ENCODE data around the gene SLC37A4.
"Not testable (repeated sequence)": the region's sequence is repeated elsewhere in the genome, so short reads cannot be mapped to it uniquely, and the experiment has no call there.

SLC37A4 gene

DNA sequence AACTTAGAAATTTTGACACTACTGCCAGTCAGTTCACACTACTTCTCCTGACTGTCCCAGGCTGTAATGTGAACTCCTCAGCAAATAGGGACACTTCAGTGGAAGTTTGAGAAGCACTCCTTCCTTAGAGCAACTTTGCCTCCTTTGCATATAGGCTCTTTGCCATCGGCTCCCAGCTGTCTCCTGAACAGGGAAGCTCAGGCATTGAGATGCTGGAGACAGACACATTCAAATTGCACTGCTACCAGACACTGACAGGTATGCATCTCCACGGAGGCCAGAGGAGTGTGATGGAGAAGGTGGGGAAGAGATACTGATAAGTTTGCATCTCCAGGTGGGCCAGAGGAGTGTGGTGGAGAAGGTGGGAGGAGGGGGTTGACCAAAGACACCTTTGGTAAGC lies 10.7 kb downstream of the SLC37A4 start:
- WGBS, 2 experiments = 74 to 77% methylated on average over 2 of the region's 2 CpGs
- Histone ChIP-seq H3K4me3 (ENCODE audit: insufficient read depth, low read depth, low read length) (no peak overlapping the region), H3K9me3 (ENCODE audit: control insufficient read depth, low read length) (no peaks in the 10 kb centered on the region)

DNA sequence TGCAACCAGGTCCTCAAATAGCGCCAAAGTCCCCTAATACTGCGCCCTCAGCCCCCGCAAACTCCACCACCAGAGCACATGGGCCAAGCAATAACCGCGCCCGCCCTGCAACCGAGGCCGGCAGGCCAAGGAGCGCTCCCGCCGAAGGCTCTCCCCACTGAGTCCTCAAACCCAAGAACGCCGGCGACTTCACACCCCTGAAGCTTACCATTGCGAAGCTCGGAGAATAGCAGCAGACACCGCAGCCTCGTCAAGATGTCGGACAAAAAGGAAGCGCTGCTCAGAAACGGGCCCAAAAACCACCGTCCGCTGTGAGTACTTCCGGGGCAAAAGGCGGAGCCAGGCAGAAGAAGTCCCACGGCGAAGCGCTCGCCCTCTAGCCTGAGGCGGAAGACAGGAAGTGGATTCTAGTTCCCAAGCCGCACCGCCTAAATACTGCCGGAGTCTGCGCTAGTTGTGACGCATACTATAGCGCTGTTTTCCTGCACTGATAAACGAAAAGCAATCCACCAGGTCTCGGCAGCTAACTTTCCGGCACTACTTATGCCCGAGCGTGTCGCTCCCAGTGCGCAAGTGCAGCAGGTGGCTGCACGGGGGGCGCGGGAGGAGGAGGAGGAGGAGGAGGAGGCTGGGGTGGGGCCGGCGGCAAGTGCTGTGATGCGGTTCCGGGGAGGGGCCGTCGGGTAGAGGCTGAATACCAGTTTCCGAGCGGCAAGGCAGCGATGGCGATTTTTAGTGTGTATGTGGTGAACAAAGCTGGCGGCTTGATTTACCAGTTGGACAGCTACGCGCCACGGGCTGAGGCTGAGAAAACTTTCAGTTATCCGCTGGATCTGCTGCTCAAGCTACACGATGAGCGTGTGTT lies 12.4 kb downstream of the SLC37A4 start, which contains the start of the genes RPS25 and TRAPPC4:
Gene RPS25 (minus strand): TSS at position 270 of the 865 bp plus-strand sequence. CDS start 59 bp downstream, at position 211.
Gene TRAPPC4 (plus strand): TSS at position 693 of the 865 bp plus-strand sequence. CDS start 30 bp downstream, at position 723.
- Histone ChIP-seq H3K4me3 (ENCODE audit: insufficient read depth, low read depth, low read length) (peak within 1 kb of the TSS; percentile 92), H3K4me1 (ENCODE audit: control insufficient read depth, insufficient read depth, low read length) (peaks cover 5% of the 10 kb centered on the region), H3K9me3 (ENCODE audit: control insufficient read depth, low read length) (no peaks in the 10 kb centered on the region), H3K36me3 (ENCODE audit: control insufficient read depth, insufficient read depth, low read length) (peaks cover 35% of the 10 kb centered on the region), H3K27ac (ENCODE audit: insufficient read depth, low read depth, low read length, poor library complexity, severe bottlenecking) (peak within 1 kb of the TSS; percentile 86), H3K27me3 (ENCODE audit: control insufficient read depth, insufficient read depth, low read length, poor library complexity, severe bottlenecking) (no peaks in the 10 kb centered on the region)
- WGBS, 2 experiments = 0% methylated on average over 63 of the region's 63 CpGs

More for the DNA sequence above, 10.7 kb downstream of the SLC37A4 start:
- Histone ChIP-seq H3K27me3 (ENCODE audit: control insufficient read depth, insufficient read depth, low read length, poor library complexity, severe bottlenecking) (no peaks in the 10 kb centered on the region), H3K4me1 (ENCODE audit: control insufficient read depth, insufficient read depth, low read length) (peaks cover 5% of the 10 kb centered on the region), H3K36me3 (ENCODE audit: control insufficient read depth, insufficient read depth, low read length) (peaks cover 31% of the 10 kb centered on the region), H3K27ac (ENCODE audit: insufficient read depth, low read depth, low read length, poor library complexity, severe bottlenecking) (no peak overlapping the region)

DNA sequence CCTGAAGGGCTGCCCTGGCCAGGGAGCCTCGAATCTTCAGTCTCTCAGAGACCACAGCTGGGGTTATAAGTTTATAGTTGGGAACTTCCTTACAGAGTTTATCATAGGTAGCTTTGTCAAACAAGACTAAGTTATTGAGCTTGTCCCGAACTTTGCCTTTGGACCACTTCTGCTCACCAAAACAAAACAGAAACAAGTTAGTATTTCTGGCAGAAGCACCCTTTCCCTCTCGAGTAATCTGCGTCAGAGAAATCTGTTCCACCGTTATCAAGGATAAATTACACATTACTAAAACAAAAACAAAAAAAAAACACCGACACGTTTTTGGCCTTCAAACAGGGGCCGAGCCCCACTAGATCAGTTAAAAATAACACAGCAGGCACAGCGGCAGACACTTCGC lies 13.3 kb downstream of the SLC37A4 start:
- WGBS, 2 experiments = 5 to 10% methylated on average over 9 to 10 of the region's 10 CpGs
- H3K4me1 ChIP-seq (ENCODE audit: control insufficient read depth, insufficient read depth, low read length); H3K27ac ChIP-seq (ENCODE audit: insufficient read depth, low read depth, low read length, poor library complexity, severe bottlenecking); H3K27me3 ChIP-seq (ENCODE audit: control insufficient read depth, insufficient read depth, low read length, poor library complexity, severe bottlenecking); H3K9me3 ChIP-seq (ENCODE audit: control insufficient read depth, low read length): not testable (repeated sequence)
- H3K36me3 ChIP-seq (ENCODE audit: control insufficient read depth, insufficient read depth, low read length) = peaks cover 37% of the 10 kb centered on the region
- peak overlapping the region; percentile 92 for H3K4me3 ChIP-seq (ENCODE audit: insufficient read depth, low read depth, low read length)

DNA sequence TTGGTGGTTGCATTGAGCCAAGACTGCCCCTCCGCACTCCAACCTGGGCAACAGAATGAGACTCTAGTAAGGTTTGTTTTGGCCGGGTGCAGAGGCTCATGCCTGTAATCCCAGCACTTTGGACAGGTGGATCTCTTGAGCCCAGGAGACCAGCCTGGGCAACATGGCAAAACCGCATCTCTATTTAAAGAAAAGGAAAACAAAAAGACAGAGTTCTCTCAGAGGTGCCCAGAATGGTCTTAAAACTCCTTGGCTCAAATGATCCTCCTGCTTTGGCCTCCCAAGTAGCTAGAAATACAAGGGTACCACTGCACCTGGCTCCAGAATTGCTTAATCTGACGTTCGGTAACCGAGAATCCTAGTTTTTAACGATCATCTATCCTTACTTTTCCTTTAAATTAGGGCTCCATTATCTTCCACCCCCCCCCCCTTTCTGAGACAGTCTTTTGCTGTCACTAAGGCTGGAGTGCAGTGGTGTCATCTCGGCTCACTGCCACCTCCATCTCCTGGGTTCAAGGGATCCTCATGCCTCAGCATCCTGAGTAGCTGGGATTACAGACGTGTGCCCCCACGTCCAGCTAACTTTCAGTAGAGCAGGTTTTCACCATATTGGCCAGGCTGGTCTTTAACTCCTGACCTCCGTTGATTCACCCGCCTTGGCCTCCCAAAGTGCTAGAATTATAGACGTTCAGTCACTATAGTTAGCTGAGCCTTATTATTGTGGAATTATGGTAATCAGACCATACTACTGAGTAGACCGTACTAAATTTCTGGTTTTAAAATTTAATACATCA lies 14.3 kb downstream of the SLC37A4 start:
- Histone ChIP-seq H3K9me3 (ENCODE audit: control insufficient read depth, low read length) (no peaks in the 10 kb centered on the region), H3K4me1 (ENCODE audit: control insufficient read depth, insufficient read depth, low read length) (peaks cover 5% of the 10 kb centered on the region), H3K27ac (ENCODE audit: insufficient read depth, low read depth, low read length, poor library complexity, severe bottlenecking) (no peak overlapping the region), H3K36me3 (ENCODE audit: control insufficient read depth, insufficient read depth, low read length) (peaks cover 38% of the 10 kb centered on the region), H3K27me3 (ENCODE audit: control insufficient read depth, insufficient read depth, low read length, poor library complexity, severe bottlenecking) (no peaks in the 10 kb centered on the region), H3K4me3 (ENCODE audit: insufficient read depth, low read depth, low read length) (peak overlapping the region; percentile 92)
- 94% methylated on average over 13 of the region's 14 CpGs for WGBS, 2 experiments

DNA sequence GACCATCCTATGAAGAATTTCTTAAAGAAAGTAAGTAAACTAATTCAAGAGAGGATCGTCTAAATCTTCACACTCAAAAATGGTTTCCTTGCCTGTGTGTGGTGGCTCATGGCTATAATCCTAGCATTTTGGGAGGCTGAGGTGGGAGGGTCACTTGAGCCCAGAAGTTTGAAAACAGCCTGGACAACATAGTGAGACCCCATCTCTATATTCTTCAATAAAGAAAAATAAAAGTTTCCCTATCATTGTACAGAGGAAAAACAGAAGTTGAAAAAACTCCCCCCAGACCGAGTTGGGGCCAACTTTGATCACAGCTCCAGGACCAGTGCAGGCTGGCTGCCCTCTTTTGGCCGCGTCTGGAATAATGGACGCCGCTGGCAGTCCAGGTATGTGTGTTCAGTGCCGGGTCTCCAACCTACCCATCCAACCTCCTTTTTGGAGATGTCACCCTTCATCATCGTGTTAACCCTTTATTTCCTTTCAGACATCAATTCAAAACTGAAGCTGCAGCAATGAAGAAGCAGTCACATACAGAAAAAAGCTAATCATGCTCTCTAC lies 15.5 kb downstream of the SLC37A4 start:
- 78 to 80% methylated on average over 8 of the region's 8 CpGs for WGBS, 2 experiments
- H3K9me3 ChIP-seq (ENCODE audit: control insufficient read depth, low read length) = no peaks in the 10 kb centered on the region
- peaks cover 5% of the 10 kb centered on the region for H3K4me1 ChIP-seq (ENCODE audit: control insufficient read depth, insufficient read depth, low read length)
- H3K27ac ChIP-seq (ENCODE audit: insufficient read depth, low read depth, low read length, poor library complexity, severe bottlenecking) = no peak overlapping the region
- no peaks in the 10 kb centered on the region for H3K27me3 ChIP-seq (ENCODE audit: control insufficient read depth, insufficient read depth, low read length, poor library complexity, severe bottlenecking)
- H3K4me3 ChIP-seq (ENCODE audit: insufficient read depth, low read depth, low read length) = no peak overlapping the region
- peaks cover 41% of the 10 kb centered on the region for H3K36me3 ChIP-seq (ENCODE audit: control insufficient read depth, insufficient read depth, low read length)

DNA sequence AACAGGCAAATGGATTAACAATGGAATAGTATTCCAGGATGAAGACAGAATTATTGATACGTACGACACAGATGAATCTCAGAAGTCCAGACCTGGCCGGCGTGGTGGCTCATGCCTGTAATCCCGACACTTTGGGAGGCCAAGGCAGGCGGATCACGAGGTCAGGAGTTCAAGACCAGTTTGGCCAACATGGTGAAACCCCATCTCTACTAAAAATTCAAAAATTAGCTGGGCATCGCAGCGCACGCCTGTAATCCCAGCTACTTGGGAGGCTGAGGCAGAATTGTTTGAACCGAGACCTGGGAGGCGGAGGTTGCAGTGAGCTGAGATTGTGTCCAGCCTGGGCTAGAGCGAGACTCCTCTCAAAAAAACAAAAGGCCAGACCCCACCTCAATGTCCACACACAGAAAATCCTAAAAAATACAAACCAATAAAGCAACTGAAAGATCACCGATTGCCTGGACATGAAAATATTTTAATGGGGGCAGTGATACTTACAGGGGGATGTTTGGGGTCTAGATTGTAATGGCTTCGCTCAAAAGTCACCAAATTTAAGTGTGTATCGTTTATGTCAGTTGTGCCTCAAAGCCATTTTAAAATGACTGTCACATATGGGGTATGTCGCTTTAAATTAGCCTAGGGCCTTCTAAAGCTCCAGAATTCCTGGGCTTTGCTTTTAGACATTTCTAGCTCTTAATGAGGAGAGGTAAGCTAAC lies 16.3 kb downstream of the SLC37A4 start:
- Histone ChIP-seq H3K27ac (ENCODE audit: insufficient read depth, low read depth, low read length, poor library complexity, severe bottlenecking) (no peak overlapping the region), H3K4me1 (ENCODE audit: control insufficient read depth, insufficient read depth, low read length) (peaks cover 5% of the 10 kb centered on the region)

DNA sequence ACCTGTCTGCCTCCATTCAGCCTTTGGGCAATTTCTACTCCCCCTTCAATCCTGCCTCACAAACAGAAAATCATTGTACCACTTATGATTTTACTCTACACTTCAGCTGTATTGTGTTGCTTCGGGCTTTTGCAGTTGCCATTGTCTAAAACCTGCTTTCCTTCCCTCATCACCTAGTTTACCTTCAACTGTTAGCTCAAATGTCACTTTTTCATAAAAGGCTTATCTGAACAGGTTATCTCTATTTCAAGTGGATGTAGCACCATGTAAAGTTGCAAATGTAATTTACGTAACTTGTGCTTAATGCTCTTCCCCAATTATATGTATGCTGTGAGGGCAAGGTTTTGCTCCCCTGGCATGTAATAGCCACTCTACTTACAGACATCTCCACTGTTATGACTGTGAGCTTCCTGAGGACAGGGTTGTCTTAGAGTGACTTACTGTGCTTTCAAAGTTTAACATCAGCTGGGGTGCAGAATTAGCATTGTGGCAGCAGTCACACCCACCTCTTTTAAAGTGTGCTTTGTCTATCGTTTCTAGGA lies 18.0 kb downstream of the SLC37A4 start:
- H3K4me1 ChIP-seq (ENCODE audit: control insufficient read depth, insufficient read depth, low read length) = peaks cover 5% of the 10 kb centered on the region
- no peaks in the 10 kb centered on the region for H3K27me3 ChIP-seq (ENCODE audit: control insufficient read depth, insufficient read depth, low read length, poor library complexity, severe bottlenecking)
- peaks cover 42% of the 10 kb centered on the region for H3K36me3 ChIP-seq (ENCODE audit: control insufficient read depth, insufficient read depth, low read length)
- H3K4me3 ChIP-seq (ENCODE audit: insufficient read depth, low read depth, low read length) = no peak overlapping the region
- H3K9me3 ChIP-seq (ENCODE audit: control insufficient read depth, low read length) = no peaks in the 10 kb centered on the region
- WGBS, 2 experiments = 93 to 98% methylated on average over 3 of the region's 3 CpGs
- H3K27ac ChIP-seq (ENCODE audit: insufficient read depth, low read depth, low read length, poor library complexity, severe bottlenecking) = no peak overlapping the region

More for the DNA sequence above, 16.3 kb downstream of the SLC37A4 start:
- no peak overlapping the region for H3K4me3 ChIP-seq (ENCODE audit: insufficient read depth, low read depth, low read length)
- H3K27me3 ChIP-seq (ENCODE audit: control insufficient read depth, insufficient read depth, low read length, poor library complexity, severe bottlenecking) = no peaks in the 10 kb centered on the region
- 90% methylated on average over 17 of the region's 17 CpGs for WGBS, 2 experiments
- peaks cover 41% of the 10 kb centered on the region for H3K36me3 ChIP-seq (ENCODE audit: control insufficient read depth, insufficient read depth, low read length)
- H3K9me3 ChIP-seq (ENCODE audit: control insufficient read depth, low read length) = no peaks in the 10 kb centered on the region

DNA sequence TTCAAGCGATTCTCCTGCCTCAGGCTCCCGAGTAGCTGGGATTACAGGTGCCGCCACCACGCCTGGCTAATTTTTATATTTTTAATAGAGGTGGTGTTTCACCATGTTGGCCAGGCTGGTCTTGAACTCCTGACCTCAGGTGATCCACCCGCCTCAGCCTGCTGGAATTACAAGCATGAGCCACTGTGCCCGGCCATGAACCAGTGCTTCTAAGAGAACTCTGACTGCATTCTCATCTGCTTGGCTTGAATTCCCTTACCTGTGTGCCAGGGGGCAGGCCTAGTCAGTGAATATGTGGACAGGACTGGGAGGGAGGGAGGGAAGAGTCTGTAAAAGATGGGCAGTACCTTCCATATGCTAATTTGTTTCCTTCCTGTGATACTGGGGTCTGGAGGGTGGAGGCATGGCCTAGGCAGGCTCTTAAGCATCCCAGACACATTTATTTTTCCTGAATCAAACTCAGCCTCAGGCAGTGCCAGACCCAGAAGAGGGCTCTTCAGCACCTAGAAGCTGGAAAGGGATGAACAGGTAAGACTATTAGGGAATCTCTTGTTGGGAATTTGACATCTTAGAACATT lies 19.1 kb downstream of the SLC37A4 start:
- Histone ChIP-seq H3K9me3 (ENCODE audit: control insufficient read depth, low read length) (no peaks in the 10 kb centered on the region), H3K36me3 (ENCODE audit: control insufficient read depth, insufficient read depth, low read length) (peaks cover 44% of the 10 kb centered on the region), H3K27ac (ENCODE audit: insufficient read depth, low read depth, low read length, poor library complexity, severe bottlenecking) (no peak overlapping the region), H3K4me3 (ENCODE audit: insufficient read depth, low read depth, low read length) (no peak overlapping the region), H3K4me1 (ENCODE audit: control insufficient read depth, insufficient read depth, low read length) (peaks cover 3% of the 10 kb centered on the region), H3K27me3 (ENCODE audit: control insufficient read depth, insufficient read depth, low read length, poor library complexity, severe bottlenecking) (no peaks in the 10 kb centered on the region)
- WGBS, 2 experiments = 95 to 96% methylated on average over 6 of the region's 6 CpGs

DNA sequence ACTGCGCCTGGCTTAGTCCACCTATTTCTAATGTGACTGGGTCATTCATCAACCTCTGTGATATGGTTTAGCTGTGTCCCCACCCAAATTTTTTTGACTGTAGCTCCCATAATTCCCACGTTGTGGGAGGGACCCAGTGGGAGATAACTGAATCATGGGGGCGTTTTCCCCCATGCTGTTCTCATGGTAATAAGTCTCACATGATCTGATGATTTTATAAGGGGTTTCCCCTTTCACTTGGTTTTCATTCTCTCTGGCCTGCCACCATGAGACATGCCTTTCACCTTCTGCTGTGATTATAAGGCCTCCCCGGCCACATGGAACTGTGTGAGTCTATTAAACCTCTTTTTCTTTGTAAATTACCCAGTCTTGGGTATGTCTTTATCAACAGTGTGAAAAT lies 24.0 kb downstream of the SLC37A4 start:
- peaks cover 14% of the 10 kb centered on the region for H3K36me3 ChIP-seq (ENCODE audit: control insufficient read depth, insufficient read depth, low read length)
- WGBS, 2 experiments = 95 to 98% methylated on average over 4 of the region's 4 CpGs

More for the DNA sequence above, 24.0 kb downstream of the SLC37A4 start:
- Histone ChIP-seq H3K27me3 (ENCODE audit: control insufficient read depth, insufficient read depth, low read length, poor library complexity, severe bottlenecking) (no peaks in the 10 kb centered on the region), H3K4me1 (ENCODE audit: control insufficient read depth, insufficient read depth, low read length) (no peaks in the 10 kb centered on the region), H3K4me3 (ENCODE audit: insufficient read depth, low read depth, low read length) (no peak overlapping the region), H3K27ac (ENCODE audit: insufficient read depth, low read depth, low read length, poor library complexity, severe bottlenecking) (no peak overlapping the region), H3K9me3 (ENCODE audit: control insufficient read depth, low read length) (no peaks in the 10 kb centered on the region)

Data from ectodermal cell (in vitro differentiated cells).